Calu3 (cell line): ENCODE measurements around the gene DFFB. TPM values are rescaled to one million over a fixed set of nuclear protein-coding genes. Genes with fewer than 3 reads are reported as not detected.

ENCODE experiments used
- BruUV-seq: library from RNA; stranded (reverse); fragments of 400-500 nt; replicated peaks from 2 replicates; lab custom pipeline; 2021; lab: Mats Ljungman, UMichigan
- CTCF ChIA-PET: fragments of 300-600 bp; sonication (Branson Sonifier 250); formaldehyde crosslinking; loops from one replicate; lab custom pipeline; 2022; ENCODE audit warnings: antibody characterized with exemption; lab: Charles Lee
- DNase-seq: peaks from one replicate; pipeline ENCODE4 v3.0.0; 2022
- H3K27ac Mint-ChIP-seq: one replicate; pipeline ENCODE4 v1.8.0; 2022; ENCODE audit warnings: mixed read lengths; ENCODE audit not compliant: unreplicated experiment
- H3K27me3 Mint-ChIP-seq: one replicate; pipeline ENCODE4 v1.8.0; 2022; ENCODE audit warnings: mixed read lengths; ENCODE audit not compliant: unreplicated experiment
- H3K36me3 Mint-ChIP-seq: one replicate; pipeline ENCODE4 v1.8.0; 2022; ENCODE audit warnings: mild to moderate bottlenecking, moderate library complexity, mixed read lengths; ENCODE audit not compliant: insufficient read depth, unreplicated experiment
- H3K4me1 Mint-ChIP-seq: one replicate; pipeline ENCODE4 v1.8.0; 2022; ENCODE audit warnings: mild to moderate bottlenecking, low read depth, mixed read lengths; ENCODE audit not compliant: unreplicated experiment
- H3K4me3 Mint-ChIP-seq: one replicate; pipeline ENCODE4 v1.8.0; 2022; ENCODE audit warnings: mild to moderate bottlenecking, low read depth, moderate library complexity, mixed read lengths; ENCODE audit not compliant: unreplicated experiment
- H3K9me3 Mint-ChIP-seq: one replicate; pipeline ENCODE4 v1.8.0; 2022; ENCODE audit warnings: low read depth, mixed read lengths; ENCODE audit not compliant: unreplicated experiment
- CTCF ChIP-seq: fragments of 200-600 bp; IDR thresholded peaks from one replicate; pipeline ENCODE4 v1.8.0; 2022; ENCODE audit warnings: antibody characterized with exemption; ENCODE audit not compliant: unreplicated experiment
- intact Hi-C: fragments of 100-400 bp; cut with micrococcal nuclease; formaldehyde crosslinking; loops from one replicate; pipeline ENCODE4 v1.10.0; 2022; ENCODE audit not compliant: unreplicated experiment
- total RNA-seq: library from RNA; stranded (reverse); gene quantifications from 2 replicates; pipeline ENCODE4 v1.2.3, GENCODE V29; 2022

The DFFB gene
- total RNA-seq, 1 experiment from 2014 or later, result 6.6 TPM

- H3K27ac Mint-ChIP-seq, result no peak overlapping the region
- CTCF ChIA-PET, result no interaction called here
- peaks cover 63% of the 10 kb centered on the region for H3K27me3 Mint-ChIP-seq
- no peak for TF ChIP-seq CTCF
- intact Hi-C loops, result no loop called here
- no peaks in the 10 kb centered on the region for H3K4me1 Mint-ChIP-seq
- DNase-seq, result no peak
- BruUV-seq, result no TSS peak
- H3K4me3 Mint-ChIP-seq, result no peak overlapping the region
- H3K9me3 Mint-ChIP-seq, result peaks cover 2% of the 10 kb centered on the region
- H3K36me3 Mint-ChIP-seq, result no peaks in the 10 kb centered on the region
Measured at GRCh38 chr1:3924186-3924824, 67.0 kb downstream of the DFFB start.

DNA sequence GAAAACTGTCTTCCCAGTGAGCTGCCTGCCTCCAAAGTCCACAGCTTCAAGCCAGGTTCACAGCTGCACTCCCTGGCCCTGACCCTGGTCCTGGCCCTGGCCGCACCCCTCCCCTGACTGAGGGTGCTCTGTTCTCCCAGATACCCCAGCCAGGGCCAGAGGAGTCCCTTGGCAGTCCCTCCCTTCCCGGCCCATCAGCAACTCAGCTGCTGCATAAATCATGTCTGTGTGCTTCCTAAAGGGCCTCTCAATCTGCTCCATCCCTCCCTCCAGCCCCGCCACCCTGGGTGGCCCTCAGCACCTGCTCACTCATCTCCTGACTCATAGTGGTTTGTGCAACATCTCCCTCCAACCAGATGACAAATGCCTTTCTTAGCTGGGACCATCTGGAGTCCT is 67.5 kb downstream of the DFFB start:
- peaks cover 5% of the 10 kb centered on the region for H3K9me3 Mint-ChIP-seq
- TF ChIP-seq CTCF, result no peak
- intact Hi-C loops, result no loop called here
- no peaks in the 10 kb centered on the region for H3K4me1 Mint-ChIP-seq
- no peak for DNase-seq
- CTCF ChIA-PET, result no interaction called here
- H3K4me3 Mint-ChIP-seq, result no peak overlapping the region
- no TSS peak for BruUV-seq
- peaks cover 64% of the 10 kb centered on the region for H3K27me3 Mint-ChIP-seq
- H3K36me3 Mint-ChIP-seq, result no peaks in the 10 kb centered on the region
- no peak overlapping the region for H3K27ac Mint-ChIP-seq

DNA sequence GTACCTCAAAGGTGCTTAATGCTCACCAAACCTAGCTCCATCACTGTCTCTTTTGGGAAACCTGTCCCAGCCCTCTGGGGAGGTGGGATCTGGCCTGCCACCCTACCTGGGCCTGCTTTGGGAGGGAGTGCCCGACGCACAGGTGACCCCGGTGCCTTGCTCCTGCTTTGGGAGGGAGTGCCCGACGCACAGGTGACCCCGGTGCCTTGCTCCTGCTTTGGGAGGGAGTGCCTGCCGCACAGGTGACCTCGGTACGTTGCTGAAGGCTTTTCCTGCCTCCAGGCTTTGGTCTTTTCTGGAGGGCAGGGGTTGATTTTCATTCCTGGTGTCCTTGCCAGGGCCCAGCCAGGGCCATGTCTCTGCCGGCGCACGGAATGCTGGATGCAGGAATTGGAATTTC is 68.0 kb downstream of the DFFB start:
- Mint-ChIP-seq H3K27ac (no peak overlapping the region), H3K4me1 (no peaks in the 10 kb centered on the region), H3K36me3 (no peaks in the 10 kb centered on the region), H3K27me3 (peaks cover 68% of the 10 kb centered on the region), H3K9me3 (peaks cover 8% of the 10 kb centered on the region), H3K4me3 (no peak overlapping the region)
- intact Hi-C loops, result no loop called here
- CTCF ChIA-PET, result no interaction called here
- no TSS peak for BruUV-seq
- DNase-seq, result no peak
- no peak for TF ChIP-seq CTCF

DNA sequence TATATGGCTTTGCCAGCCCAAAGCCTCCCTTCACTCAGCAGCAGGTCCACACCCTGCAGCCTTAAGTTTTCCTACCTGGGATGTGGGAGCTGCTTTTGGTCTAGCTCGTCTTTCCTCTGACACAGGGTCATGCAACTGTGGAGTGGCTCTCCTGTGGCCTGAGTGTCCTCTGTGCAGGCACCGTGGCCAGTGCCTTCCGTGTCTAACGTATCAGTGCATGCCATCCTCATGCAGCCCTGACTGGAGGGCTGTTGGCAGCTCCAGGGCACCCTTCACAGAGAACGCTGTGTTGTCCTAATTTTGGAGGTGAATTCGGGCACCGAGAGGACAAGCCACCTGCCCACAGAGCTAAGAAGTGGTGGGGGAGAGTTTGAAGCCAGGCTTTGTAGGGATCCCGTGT is 68.5 kb downstream of the DFFB start:
- H3K36me3 Mint-ChIP-seq, result no peaks in the 10 kb centered on the region
- BruUV-seq, result no TSS peak
- CTCF ChIA-PET, result interaction anchor here (0.6 kb wide), 1 partner anchor 78 kb away, joined by 5 read pairs; no protein-coding TSS in a partner anchor
- H3K27ac Mint-ChIP-seq, result no peak overlapping the region
- peaks cover 12% of the 10 kb centered on the region for H3K9me3 Mint-ChIP-seq
- no peak for TF ChIP-seq CTCF
- no peak overlapping the region for H3K4me3 Mint-ChIP-seq
- no peak for DNase-seq
- H3K27me3 Mint-ChIP-seq, result peaks cover 70% of the 10 kb centered on the region
- intact Hi-C loops, result no loop called here
- no peaks in the 10 kb centered on the region for H3K4me1 Mint-ChIP-seq
